HepG2 (cell line): ENCODE measurements around the gene CARMIL1. TPM values are rescaled to one million over a fixed set of nuclear protein-coding genes. Genes with fewer than 3 reads are reported as not detected.

Experiments used
- CAMTA2 ChIP-seq: sonication (generic); formaldehyde crosslinking; IDR thresholded peaks from 2 replicates; pipeline ENCODE4 v1.4.0; 2020; ENCODE audit warnings: mild to moderate bottlenecking, missing genetic modification reagents, borderline replicate concordance
- CBX1 ChIP-seq: IDR thresholded peaks from one replicate; pipeline ENCODE4 v1.6.1; 2016; ENCODE audit warnings: antibody characterized with exemption, low read depth
- ETV5 ChIP-seq: IDR thresholded peaks from 2 replicates; pipeline ENCODE4 v1.6.1; 2018; ENCODE audit warnings: missing biosample characterization, missing genetic modification reagents, inconsistent platforms, borderline replicate concordance
- GZF1 ChIP-seq: sonication (generic); formaldehyde crosslinking; IDR thresholded peaks from 2 replicates; pipeline ENCODE4 v1.5.1; 2020; ENCODE audit warnings: mild to moderate bottlenecking, missing genetic modification reagents
- HNRNPK ChIP-seq: fragments of 200-400 bp; formaldehyde crosslinking; IDR thresholded peaks from 2 replicates; pipeline ENCODE4 v1.6.1; 2018; ENCODE audit warnings: low read length, low read depth, moderate library complexity, mild to moderate bottlenecking; ENCODE audit not compliant: poor library complexity, severe bottlenecking
- KLF12 ChIP-seq: sonication (generic); formaldehyde crosslinking; IDR thresholded peaks from 2 replicates; pipeline ENCODE4 v1.4.0; 2020; ENCODE audit warnings: missing genetic modification reagents, borderline replicate concordance
- MED1 ChIP-seq: sonication (generic); formaldehyde crosslinking; IDR thresholded peaks from 2 replicates; pipeline ENCODE4 v1.4.0; 2020; ENCODE audit warnings: missing genetic modification reagents
- MZF1 ChIP-seq: sonication (generic); formaldehyde crosslinking; IDR thresholded peaks from 2 replicates; pipeline ENCODE4 v1.8.1; 2023; ENCODE audit warnings: mild to moderate bottlenecking, missing genetic modification reagents, borderline replicate concordance
- NCOA1 ChIP-seq: sonication (generic); formaldehyde crosslinking; IDR thresholded peaks from 2 replicates; pipeline ENCODE4 v1.9.0; 2021; ENCODE audit warnings: missing genetic modification reagents
- NKX3-1 ChIP-seq: sonication (generic); formaldehyde crosslinking; IDR thresholded peaks from 2 replicates; pipeline ENCODE4 v1.5.0; 2020; ENCODE audit warnings: missing genetic modification reagents
- TOE1 ChIP-seq: sonication (generic); formaldehyde crosslinking; IDR thresholded peaks from 2 replicates; pipeline ENCODE4 v1.4.0; 2020; ENCODE audit warnings: mild to moderate bottlenecking, missing genetic modification reagents
- ZNF264 ChIP-seq: sonication (generic); formaldehyde crosslinking; IDR thresholded peaks from 2 replicates; pipeline ENCODE4 v1.4.0; 2020; ENCODE audit warnings: missing genetic modification reagents
- ZNF354B ChIP-seq: sonication (generic); formaldehyde crosslinking; IDR thresholded peaks from 2 replicates; pipeline ENCODE4 v1.8.0; 2022; ENCODE audit warnings: mild to moderate bottlenecking, missing genetic modification reagents
- ZNF672 ChIP-seq: sonication (generic); formaldehyde crosslinking; IDR thresholded peaks from 2 replicates; pipeline ENCODE4 v1.8.1; 2022; ENCODE audit warnings: missing genetic modification reagents
- ZNF746 ChIP-seq: sonication (generic); formaldehyde crosslinking; IDR thresholded peaks from 2 replicates; pipeline ENCODE4 v1.8.0; 2022; ENCODE audit warnings: mild to moderate bottlenecking, missing genetic modification reagents
- polyA plus RNA-seq, 8 experiments: library from polyadenylated mRNA; depleted of rRNA in 3 of 8; stranded (reverse) in 7 of 8; unstranded in 1 of 8; fragments of >200 nt; fragmentation: Illumina TruSeq in 4 of 8; extraction: Trizol in 4 of 8; gene quantifications; 2 replicates each; pipeline versions ENCODE4 v1.2.1 to v1.2.3, GENCODE V29; 2011 to 2016; ENCODE audit warnings: low read depth in 4 of 8, missing spikeins in 1 of 8, mixed read lengths in 1 of 8; ENCODE audit not compliant: insufficient read depth in 1 of 8
- total RNA-seq, 5 experiments: library from RNA; depleted of rRNA; stranded (reverse); fragments of >200 nt; fragmentation: Illumina TruSeq; extraction: Trizol; gene quantifications; 2 replicates each; pipeline ENCODE4 v1.2.3, GENCODE V29; 2016; ENCODE audit warnings: low read depth in 1 of 5
- TF ChIP-seq, protein P1 (sequence below): sonication (generic); formaldehyde crosslinking; IDR thresholded peaks from 2 replicates; pipeline ENCODE4 v1.5.0; 2020; ENCODE audit warnings: missing genetic modification reagents
- TF ChIP-seq, protein P2 (sequence below), 2 experiments: IDR thresholded peaks; 2 replicates each; pipeline ENCODE4 v1.6.1; 2011 to 2012; ENCODE audit warnings: low read length in 2 of 2, borderline replicate concordance in 1 of 2, low read depth in 1 of 2, mild to moderate bottlenecking in 1 of 2, moderate library complexity in 1 of 2
- TF ChIP-seq, protein P3 (sequence below): sonication (generic); formaldehyde crosslinking; IDR thresholded peaks from 2 replicates; pipeline ENCODE4 v1.5.1; 2020; ENCODE audit warnings: missing genetic modification reagents, mild to moderate bottlenecking, borderline replicate concordance
- TF ChIP-seq, protein P4 (sequence below): sonication (generic); formaldehyde crosslinking; IDR thresholded peaks from 2 replicates; pipeline ENCODE4 v1.4.0; 2020; ENCODE audit warnings: missing genetic modification reagents
- TF ChIP-seq, protein P5 (sequence below): sonication (generic); formaldehyde crosslinking; IDR thresholded peaks from 2 replicates; pipeline ENCODE4 v1.4.0; 2020; ENCODE audit warnings: missing genetic modification reagents
- TF ChIP-seq, protein P6 (sequence below): sonication (generic); formaldehyde crosslinking; IDR thresholded peaks from 2 replicates; pipeline ENCODE4 v1.4.0; 2020; ENCODE audit warnings: mild to moderate bottlenecking, missing genetic modification reagents

CARMIL1 gene
- total and polyA plus RNA-seq, 2 of the 13 experiments (the other 11 are each of a cell fraction or from before 2014, with no cell fraction given): 1.8 to 2.6 TPM

DNA sequence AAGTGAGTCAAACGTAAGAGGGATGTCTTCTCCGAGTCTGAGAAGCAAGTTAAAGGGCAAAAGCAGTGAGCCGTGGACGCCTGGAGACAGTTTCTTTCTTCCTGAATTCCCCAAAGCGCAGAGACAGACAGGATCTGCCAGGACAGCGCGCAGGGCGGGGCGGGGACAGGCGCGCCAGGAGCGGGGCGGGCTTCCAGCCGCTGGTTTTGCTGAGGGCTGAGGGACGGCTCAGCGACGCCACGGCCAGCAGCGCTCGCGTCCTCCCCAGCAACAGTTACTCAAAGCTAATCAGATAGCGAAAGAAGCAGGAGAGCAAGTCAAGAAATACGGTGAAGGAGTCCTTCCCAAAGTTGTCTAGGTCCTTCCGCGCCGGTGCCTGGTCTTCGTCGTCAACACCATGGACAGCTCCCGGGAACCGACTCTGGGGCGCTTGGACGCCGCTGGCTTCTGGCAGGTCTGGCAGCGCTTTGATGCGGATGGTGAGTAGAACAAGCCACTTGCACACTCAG is 372.9 kb downstream of the CARMIL1 start, which contains the start of gene SCGN (continued):
- peak; percentile 86 for TF ChIP-seq GZF1
- TF ChIP-seq HNRNPK: no peak
- TF ChIP-seq ZNF354B (CRISPR knock-in tag): 0 out of 2 replicates have a peak, but pooled peaks have one; percentile 19
- peak; percentile 89; the same call in 1 of the 2 replicates for TF ChIP-seq CAMTA2
- TF ChIP-seq NCOA1 (CRISPR knock-in tag): peak; percentile 59; the same call in 1 of the 2 replicates
- TF ChIP-seq, protein P1, sequence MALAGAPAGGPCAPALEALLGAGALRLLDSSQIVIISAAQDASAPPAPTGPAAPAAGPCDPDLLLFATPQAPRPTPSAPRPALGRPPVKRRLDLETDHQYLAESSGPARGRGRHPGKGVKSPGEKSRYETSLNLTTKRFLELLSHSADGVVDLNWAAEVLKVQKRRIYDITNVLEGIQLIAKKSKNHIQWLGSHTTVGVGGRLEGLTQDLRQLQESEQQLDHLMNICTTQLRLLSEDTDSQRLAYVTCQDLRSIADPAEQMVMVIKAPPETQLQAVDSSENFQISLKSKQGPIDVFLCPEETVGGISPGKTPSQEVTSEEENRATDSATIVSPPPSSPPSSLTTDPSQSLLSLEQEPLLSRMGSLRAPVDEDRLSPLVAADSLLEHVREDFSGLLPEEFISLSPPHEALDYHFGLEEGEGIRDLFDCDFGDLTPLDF (CRISPR knock-in tag): peak; percentile 84
- TF ChIP-seq, protein P2, sequence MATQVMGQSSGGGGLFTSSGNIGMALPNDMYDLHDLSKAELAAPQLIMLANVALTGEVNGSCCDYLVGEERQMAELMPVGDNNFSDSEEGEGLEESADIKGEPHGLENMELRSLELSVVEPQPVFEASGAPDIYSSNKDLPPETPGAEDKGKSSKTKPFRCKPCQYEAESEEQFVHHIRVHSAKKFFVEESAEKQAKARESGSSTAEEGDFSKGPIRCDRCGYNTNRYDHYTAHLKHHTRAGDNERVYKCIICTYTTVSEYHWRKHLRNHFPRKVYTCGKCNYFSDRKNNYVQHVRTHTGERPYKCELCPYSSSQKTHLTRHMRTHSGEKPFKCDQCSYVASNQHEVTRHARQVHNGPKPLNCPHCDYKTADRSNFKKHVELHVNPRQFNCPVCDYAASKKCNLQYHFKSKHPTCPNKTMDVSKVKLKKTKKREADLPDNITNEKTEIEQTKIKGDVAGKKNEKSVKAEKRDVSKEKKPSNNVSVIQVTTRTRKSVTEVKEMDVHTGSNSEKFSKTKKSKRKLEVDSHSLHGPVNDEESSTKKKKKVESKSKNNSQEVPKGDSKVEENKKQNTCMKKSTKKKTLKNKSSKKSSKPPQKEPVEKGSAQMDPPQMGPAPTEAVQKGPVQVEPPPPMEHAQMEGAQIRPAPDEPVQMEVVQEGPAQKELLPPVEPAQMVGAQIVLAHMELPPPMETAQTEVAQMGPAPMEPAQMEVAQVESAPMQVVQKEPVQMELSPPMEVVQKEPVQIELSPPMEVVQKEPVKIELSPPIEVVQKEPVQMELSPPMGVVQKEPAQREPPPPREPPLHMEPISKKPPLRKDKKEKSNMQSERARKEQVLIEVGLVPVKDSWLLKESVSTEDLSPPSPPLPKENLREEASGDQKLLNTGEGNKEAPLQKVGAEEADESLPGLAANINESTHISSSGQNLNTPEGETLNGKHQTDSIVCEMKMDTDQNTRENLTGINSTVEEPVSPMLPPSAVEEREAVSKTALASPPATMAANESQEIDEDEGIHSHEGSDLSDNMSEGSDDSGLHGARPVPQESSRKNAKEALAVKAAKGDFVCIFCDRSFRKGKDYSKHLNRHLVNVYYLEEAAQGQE (IDR thresholded peaks at IDR 0.05; ENCODE audit: borderline replicate concordance in 1 of 2, low read depth in 1 of 2, low read length in 2 of 2): peak; percentile 75 to 98
- TF ChIP-seq TOE1 (CRISPR knock-in tag): peak; percentile 64; the same call in 1 of the 2 replicates
- TF ChIP-seq CBX1: no peak
- TF ChIP-seq ETV5 (CRISPR knock-in tag): peak; percentile 65; the same call in 1 of the 2 replicates
- TF ChIP-seq, protein P3, sequence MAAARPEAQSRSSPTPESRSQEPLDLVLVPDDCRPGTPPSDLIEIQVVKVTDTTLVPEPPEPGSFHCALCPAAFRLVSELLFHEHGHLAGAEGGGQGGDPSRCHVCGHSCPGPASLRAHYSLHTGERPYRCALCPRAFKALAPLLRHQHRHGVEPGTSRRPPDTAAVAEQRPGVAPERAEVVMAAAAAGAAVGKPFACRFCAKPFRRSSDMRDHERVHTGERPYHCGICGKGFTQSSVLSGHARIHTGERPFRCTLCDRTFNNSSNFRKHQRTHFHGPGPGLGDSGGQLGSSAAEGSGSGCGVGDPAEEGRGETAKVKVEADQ (CRISPR knock-in tag): peak; percentile 91; the same call in 1 of the 2 replicates
- TF ChIP-seq, protein P4, sequence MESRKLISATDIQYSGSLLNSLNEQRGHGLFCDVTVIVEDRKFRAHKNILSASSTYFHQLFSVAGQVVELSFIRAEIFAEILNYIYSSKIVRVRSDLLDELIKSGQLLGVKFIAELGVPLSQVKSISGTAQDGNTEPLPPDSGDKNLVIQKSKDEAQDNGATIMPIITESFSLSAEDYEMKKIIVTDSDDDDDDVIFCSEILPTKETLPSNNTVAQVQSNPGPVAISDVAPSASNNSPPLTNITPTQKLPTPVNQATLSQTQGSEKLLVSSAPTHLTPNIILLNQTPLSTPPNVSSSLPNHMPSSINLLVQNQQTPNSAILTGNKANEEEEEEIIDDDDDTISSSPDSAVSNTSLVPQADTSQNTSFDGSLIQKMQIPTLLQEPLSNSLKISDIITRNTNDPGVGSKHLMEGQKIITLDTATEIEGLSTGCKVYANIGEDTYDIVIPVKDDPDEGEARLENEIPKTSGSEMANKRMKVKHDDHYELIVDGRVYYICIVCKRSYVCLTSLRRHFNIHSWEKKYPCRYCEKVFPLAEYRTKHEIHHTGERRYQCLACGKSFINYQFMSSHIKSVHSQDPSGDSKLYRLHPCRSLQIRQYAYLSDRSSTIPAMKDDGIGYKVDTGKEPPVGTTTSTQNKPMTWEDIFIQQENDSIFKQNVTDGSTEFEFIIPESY (CRISPR knock-in tag): 0 out of 2 replicates have a peak, but pooled peaks have one; percentile 60
- TF ChIP-seq, protein P5, sequence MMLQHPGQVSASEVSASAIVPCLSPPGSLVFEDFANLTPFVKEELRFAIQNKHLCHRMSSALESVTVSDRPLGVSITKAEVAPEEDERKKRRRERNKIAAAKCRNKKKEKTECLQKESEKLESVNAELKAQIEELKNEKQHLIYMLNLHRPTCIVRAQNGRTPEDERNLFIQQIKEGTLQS (CRISPR knock-in tag): peak; percentile 78
- TF ChIP-seq KLF12 (CRISPR knock-in tag): peak; percentile 93
- TF ChIP-seq ZNF672: no peak
- peak; percentile 94 for TF ChIP-seq ZNF264 (CRISPR knock-in tag)
- peak; percentile 55; the same call in 1 of the 2 replicates for TF ChIP-seq ZNF746
- TF ChIP-seq, protein P6, sequence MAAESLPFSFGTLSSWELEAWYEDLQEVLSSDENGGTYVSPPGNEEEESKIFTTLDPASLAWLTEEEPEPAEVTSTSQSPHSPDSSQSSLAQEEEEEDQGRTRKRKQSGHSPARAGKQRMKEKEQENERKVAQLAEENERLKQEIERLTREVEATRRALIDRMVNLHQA (CRISPR knock-in tag): no peak; the same call in 1 of the 2 replicates
- peak; percentile 99 for TF ChIP-seq NKX3-1 (CRISPR knock-in tag)
- 0 out of 2 replicates have a peak, but pooled peaks have one; percentile 80 for TF ChIP-seq MZF1 (CRISPR knock-in tag)
- peak; percentile 69; the same call in 1 of the 2 replicates for TF ChIP-seq MED1 (CRISPR knock-in tag)
